HepG2 (cell line): ENCODE measurements around the gene CYBRD1. TPM values are rescaled to one million over a fixed set of nuclear protein-coding genes. Genes with fewer than 3 reads are reported as not detected.
A peak's percentile ranks its signal among the peaks of the same experiment; 100 is the strongest.
"Not testable (repeated sequence)": the region's sequence is repeated elsewhere in the genome, so short reads cannot be mapped to it uniquely, and the experiment has no call there.

Experiments used
- ATAC-seq: fragments of 200-7000 bp; cut with Tn5 transposase; 3 replicates; pipeline ENCODE4 v1.9.1; 2020; ENCODE audit warnings: mild to moderate bottlenecking, moderate library complexity
- BruUV-seq: library from RNA; stranded (reverse); fragments of 400-500 nt; replicated peaks from 2 replicates; lab custom pipeline; 2021; lab: Mats Ljungman, UMichigan
- CTCF ChIA-PET: fragments of 300-600 bp; formaldehyde crosslinking; extraction: SDS; loops from one replicate; lab custom pipeline; 2021; ENCODE audit warnings: low total read pairs, inconsistent platforms, low intra/inter-chr PET ratio; lab: Yijun Ruan, JAX
- POLR2A ChIA-PET: fragments of 350-600 bp; sonication (Branson Sonifier 250); formaldehyde crosslinking; loops from one replicate; lab custom pipeline; 2020; ENCODE audit warnings: antibody characterized with exemption, inconsistent platforms; lab: Yijun Ruan, JAX
- DNase-seq: peaks from one replicate; pipeline ENCODE4 v3.0.0-alpha.2; 2015; ENCODE audit warnings: low spot score
- FAIRE-seq: peaks from 3 replicates; lab custom pipeline; 2011; peaks lifted over from hg19 to GRCh38; lab: Jason Lieb, UNC
- H2AFZ ChIP-seq: one replicate; pipeline ENCODE4 v1.6.1; 2011; ENCODE audit warnings: low read length, inconsistent platforms
- H3K27ac ChIP-seq: fragments of 300-600 bp; 3 replicates; pipeline ENCODE4 v1.8.0; 2011; ENCODE audit warnings: mixed run types, mild to moderate bottlenecking, mixed read lengths, low read length, inconsistent platforms; ENCODE audit not compliant: insufficient read depth; ENCODE audit errors: extremely low read length
- H3K27me3 ChIP-seq, 2 experiments: fragments of 200-600 bp in 1 of 2; 2 replicates in 1 of 2; 3 replicates in 1 of 2; pipeline versions ENCODE4 v1.6.0 to v1.8.0; 2011; ENCODE audit warnings: low read length in 2 of 2, mild to moderate bottlenecking in 2 of 2, moderate library complexity in 2 of 2, inconsistent platforms in 1 of 2; ENCODE audit not compliant: insufficient read depth in 2 of 2, control insufficient read depth in 1 of 2
- H3K36me3 ChIP-seq, 2 experiments: fragments of 200-600 bp in 1 of 2; replicated peaks in 1 of 2; 2 replicates in 1 of 2; 3 replicates in 1 of 2; pipeline versions ENCODE4 v1.5.1 to v1.8.0; 2011; ENCODE audit warnings: low read length in 2 of 2, inconsistent platforms in 1 of 2; ENCODE audit not compliant: insufficient read depth in 2 of 2, control insufficient read depth in 1 of 2
- H3K4me1 ChIP-seq: 2 replicates; pipeline ENCODE4 v1.5.1; 2012; ENCODE audit warnings: low read length, inconsistent platforms; ENCODE audit not compliant: insufficient read depth
- H3K4me2 ChIP-seq: 2 replicates; pipeline ENCODE4 v1.6.0; 2011; ENCODE audit warnings: low read depth, low read length, inconsistent platforms
- H3K4me3 ChIP-seq, 3 experiments: fragments of 200-600 bp in 1 of 3; sonication (generic), shearing (Covaris generic) in 1 of 3; replicated peaks in 1 of 3; 2 replicates each; pipeline ENCODE4 v1.5.1; 2011 to 2016; ENCODE audit warnings: low read length in 3 of 3, inconsistent platforms in 2 of 3, low read depth in 2 of 3, mild to moderate bottlenecking in 2 of 3, control low read depth in 1 of 3, mixed read lengths in 1 of 3; ENCODE audit not compliant: insufficient read depth in 1 of 3
- H3K79me2 ChIP-seq: one replicate; pipeline ENCODE4 v1.6.1; 2011; ENCODE audit warnings: low read length, inconsistent platforms; ENCODE audit not compliant: insufficient read depth
- H3K9ac ChIP-seq: 2 replicates; pipeline ENCODE4 v1.6.0; 2011; ENCODE audit warnings: mild to moderate bottlenecking, low read depth, low read length, inconsistent platforms; ENCODE audit not compliant: insufficient read depth
- H3K9me3 ChIP-seq: 2 replicates; pipeline ENCODE4 v1.5.1; 2012; ENCODE audit warnings: mild to moderate bottlenecking, low read length
- H4K20me1 ChIP-seq: 2 replicates; pipeline ENCODE4 v1.6.0; 2011; ENCODE audit warnings: inconsistent platforms, mild to moderate bottlenecking, low read length, moderate library complexity; ENCODE audit not compliant: insufficient read depth
- REL ChIP-seq: sonication (generic); formaldehyde crosslinking; conservative IDR thresholded peaks from 2 replicates; pipeline ENCODE4 v1.8.0; 2022; ENCODE audit warnings: mild to moderate bottlenecking, missing genetic modification reagents, moderate library complexity
- RFXAP ChIP-seq: sonication (generic); formaldehyde crosslinking; IDR thresholded peaks from 2 replicates; pipeline ENCODE4 v1.4.0; 2020; ENCODE audit warnings: missing genetic modification reagents, borderline replicate concordance
- ZNF326 ChIP-seq: sonication (generic); formaldehyde crosslinking; IDR thresholded peaks from 2 replicates; pipeline ENCODE4 v1.4.0; 2020; ENCODE audit warnings: missing genetic modification reagents, borderline replicate concordance
- ZNF33B ChIP-seq: sonication (generic); formaldehyde crosslinking; IDR thresholded peaks from 2 replicates; pipeline ENCODE4 v1.5.1; 2020; ENCODE audit warnings: mild to moderate bottlenecking, missing genetic modification reagents
- WGBS: methylation state at CpG from one replicate; pipeline ENCODE4 v1.1.6; 2017; ENCODE audit warnings: low lambda C conversion rate; 5-methylcytosine and 5-hydroxymethylcytosine counted together
- in situ Hi-C: cut with HindIII; loops from 2 replicates; pipeline ENCODE4 v1.10.0; 2017; ENCODE audit warnings: low pct_unique_long_range_greater_than_20kb; ENCODE audit not compliant: extremely low pct_ligation_motif_present
- intact Hi-C: fragments of 100-400 bp; cut with micrococcal nuclease; formaldehyde crosslinking; loops from one replicate; pipeline ENCODE4 v1.10.0; 2022; ENCODE audit not compliant: unreplicated experiment
- polyA plus RNA-seq, 8 experiments: library from polyadenylated mRNA; depleted of rRNA in 3 of 8; stranded (reverse) in 7 of 8; unstranded in 1 of 8; fragments of >200 nt; fragmentation: Illumina TruSeq in 4 of 8; extraction: Trizol in 4 of 8; gene quantifications; 2 replicates each; pipeline versions ENCODE4 v1.2.1 to v1.2.3, GENCODE V29; 2011 to 2016; ENCODE audit warnings: low read depth in 4 of 8, missing spikeins in 1 of 8, mixed read lengths in 1 of 8; ENCODE audit not compliant: insufficient read depth in 1 of 8
- total RNA-seq, 5 experiments: library from RNA; depleted of rRNA; stranded (reverse); fragments of >200 nt; fragmentation: Illumina TruSeq; extraction: Trizol; gene quantifications; 2 replicates each; pipeline ENCODE4 v1.2.3, GENCODE V29; 2016; ENCODE audit warnings: low read depth in 1 of 5
- TF ChIP-seq, protein P1 (sequence below): sonication (generic); formaldehyde crosslinking; IDR thresholded peaks from 2 replicates; pipeline ENCODE4 v1.8.1; 2023; ENCODE audit warnings: mild to moderate bottlenecking, missing genetic modification reagents, borderline replicate concordance
- TF ChIP-seq, protein P2 (sequence below): sonication (generic); formaldehyde crosslinking; IDR thresholded peaks from 2 replicates; pipeline ENCODE4 v1.8.0; 2022; ENCODE audit warnings: mild to moderate bottlenecking, missing genetic modification reagents; ENCODE audit not compliant: insufficient replicate concordance
- TF ChIP-seq, protein P3 (sequence below): sonication (generic); formaldehyde crosslinking; IDR thresholded peaks from 2 replicates; pipeline ENCODE4 v1.5.1; 2020; ENCODE audit warnings: missing genetic modification reagents, mild to moderate bottlenecking, borderline replicate concordance
- TF ChIP-seq, protein P4 (sequence below): sonication (generic); formaldehyde crosslinking; IDR thresholded peaks from 2 replicates; pipeline ENCODE4 v1.4.0; 2020; ENCODE audit warnings: low read depth, missing genetic modification reagents
- TF ChIP-seq, protein P5 (sequence below): sonication (generic); formaldehyde crosslinking; IDR thresholded peaks from 2 replicates; pipeline ENCODE4 v1.4.0; 2020; ENCODE audit warnings: missing genetic modification reagents, borderline replicate concordance

The CYBRD1 gene
- total and polyA plus RNA-seq, 2 of the 13 experiments (the other 11 are each of a cell fraction or from before 2014, with no cell fraction given) = 0.13 to 0.42 TPM

DNA sequence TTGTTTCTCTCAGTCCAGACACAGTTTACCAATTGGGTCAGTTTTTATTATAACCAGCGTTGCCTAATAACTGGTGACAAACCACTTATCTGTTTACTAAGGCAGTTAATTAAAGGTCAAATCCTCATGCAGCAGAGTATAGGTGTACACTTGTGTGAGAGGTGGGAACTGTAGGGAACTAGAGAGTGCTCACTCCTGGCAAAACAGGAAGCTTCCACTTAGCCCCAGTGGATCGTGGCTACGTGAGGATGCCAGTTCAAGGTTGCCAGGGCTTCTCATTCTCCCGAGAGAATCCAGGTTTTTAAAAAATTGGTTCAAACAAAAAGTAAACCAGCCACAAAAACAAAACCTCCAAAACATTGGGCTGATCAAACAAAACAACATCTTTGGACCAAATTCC lies 8.1 kb downstream of the CYBRD1 start:
- no peak overlapping the region for H3K4me2 ChIP-seq
- no peak for TF ChIP-seq ZNF326 (CRISPR knock-in tag)
- no peak for TF ChIP-seq RFXAP (CRISPR knock-in tag)
- TF ChIP-seq, protein P1, sequence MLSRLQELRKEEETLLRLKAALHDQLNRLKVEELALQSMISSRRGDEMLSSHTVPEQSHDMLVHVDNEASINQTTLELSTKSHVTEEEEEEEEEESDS (CRISPR knock-in tag) = no peak
- TF ChIP-seq, protein P2, sequence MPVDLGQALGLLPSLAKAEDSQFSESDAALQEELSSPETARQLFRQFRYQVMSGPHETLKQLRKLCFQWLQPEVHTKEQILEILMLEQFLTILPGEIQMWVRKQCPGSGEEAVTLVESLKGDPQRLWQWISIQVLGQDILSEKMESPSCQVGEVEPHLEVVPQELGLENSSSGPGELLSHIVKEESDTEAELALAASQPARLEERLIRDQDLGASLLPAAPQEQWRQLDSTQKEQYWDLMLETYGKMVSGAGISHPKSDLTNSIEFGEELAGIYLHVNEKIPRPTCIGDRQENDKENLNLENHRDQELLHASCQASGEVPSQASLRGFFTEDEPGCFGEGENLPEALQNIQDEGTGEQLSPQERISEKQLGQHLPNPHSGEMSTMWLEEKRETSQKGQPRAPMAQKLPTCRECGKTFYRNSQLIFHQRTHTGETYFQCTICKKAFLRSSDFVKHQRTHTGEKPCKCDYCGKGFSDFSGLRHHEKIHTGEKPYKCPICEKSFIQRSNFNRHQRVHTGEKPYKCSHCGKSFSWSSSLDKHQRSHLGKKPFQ (CRISPR knock-in tag) = peak; percentile 49
- TF ChIP-seq ZNF33B (CRISPR knock-in tag) = no peak
- TF ChIP-seq, protein P3, sequence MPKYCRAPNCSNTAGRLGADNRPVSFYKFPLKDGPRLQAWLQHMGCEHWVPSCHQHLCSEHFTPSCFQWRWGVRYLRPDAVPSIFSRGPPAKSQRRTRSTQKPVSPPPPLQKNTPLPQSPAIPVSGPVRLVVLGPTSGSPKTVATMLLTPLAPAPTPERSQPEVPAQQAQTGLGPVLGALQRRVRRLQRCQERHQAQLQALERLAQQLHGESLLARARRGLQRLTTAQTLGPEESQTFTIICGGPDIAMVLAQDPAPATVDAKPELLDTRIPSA = no peak
- TF ChIP-seq, protein P4, sequence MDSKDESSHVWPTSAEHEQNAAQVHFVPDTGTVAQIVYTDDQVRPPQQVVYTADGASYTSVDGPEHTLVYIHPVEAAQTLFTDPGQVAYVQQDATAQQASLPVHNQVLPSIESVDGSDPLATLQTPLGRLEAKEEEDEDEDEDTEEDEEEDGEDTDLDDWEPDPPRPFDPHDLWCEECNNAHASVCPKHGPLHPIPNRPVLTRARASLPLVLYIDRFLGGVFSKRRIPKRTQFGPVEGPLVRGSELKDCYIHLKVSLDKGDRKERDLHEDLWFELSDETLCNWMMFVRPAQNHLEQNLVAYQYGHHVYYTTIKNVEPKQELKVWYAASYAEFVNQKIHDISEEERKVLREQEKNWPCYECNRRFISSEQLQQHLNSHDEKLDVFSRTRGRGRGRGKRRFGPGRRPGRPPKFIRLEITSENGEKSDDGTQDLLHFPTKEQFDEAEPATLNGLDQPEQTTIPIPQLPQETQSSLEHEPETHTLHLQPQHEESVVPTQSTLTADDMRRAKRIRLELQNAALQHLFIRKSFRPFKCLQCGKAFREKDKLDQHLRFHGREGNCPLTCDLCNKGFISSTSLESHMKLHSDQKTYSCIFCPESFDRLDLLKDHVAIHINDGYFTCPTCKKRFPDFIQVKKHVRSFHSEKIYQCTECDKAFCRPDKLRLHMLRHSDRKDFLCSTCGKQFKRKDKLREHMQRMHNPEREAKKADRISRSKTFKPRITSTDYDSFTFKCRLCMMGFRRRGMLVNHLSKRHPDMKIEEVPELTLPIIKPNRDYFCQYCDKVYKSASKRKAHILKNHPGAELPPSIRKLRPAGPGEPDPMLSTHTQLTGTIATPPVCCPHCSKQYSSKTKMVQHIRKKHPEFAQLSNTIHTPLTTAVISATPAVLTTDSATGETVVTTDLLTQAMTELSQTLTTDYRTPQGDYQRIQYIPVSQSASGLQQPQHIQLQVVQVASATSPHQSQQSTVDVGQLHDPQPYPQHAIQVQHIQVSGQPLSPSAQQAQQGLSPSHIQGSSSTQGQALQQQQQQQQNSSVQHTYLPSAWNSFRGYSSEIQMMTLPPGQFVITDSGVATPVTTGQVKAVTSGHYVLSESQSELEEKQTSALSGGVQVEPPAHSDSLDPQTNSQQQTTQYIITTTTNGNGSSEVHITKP (CRISPR knock-in tag) = no peak
- TF ChIP-seq REL (CRISPR knock-in tag) = no peak
- TF ChIP-seq, protein P5, sequence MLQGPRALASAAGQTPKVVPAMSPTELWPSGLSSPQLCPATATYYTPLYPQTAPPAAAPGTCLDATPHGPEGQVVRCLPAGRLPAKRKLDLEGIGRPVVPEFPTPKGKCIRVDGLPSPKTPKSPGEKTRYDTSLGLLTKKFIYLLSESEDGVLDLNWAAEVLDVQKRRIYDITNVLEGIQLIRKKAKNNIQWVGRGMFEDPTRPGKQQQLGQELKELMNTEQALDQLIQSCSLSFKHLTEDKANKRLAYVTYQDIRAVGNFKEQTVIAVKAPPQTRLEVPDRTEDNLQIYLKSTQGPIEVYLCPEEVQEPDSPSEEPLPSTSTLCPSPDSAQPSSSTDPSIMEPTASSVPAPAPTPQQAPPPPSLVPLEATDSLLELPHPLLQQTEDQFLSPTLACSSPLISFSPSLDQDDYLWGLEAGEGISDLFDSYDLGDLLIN = no peak
- no peak overlapping the region for H3K4me3 ChIP-seq
- H2AFZ ChIP-seq = no peak overlapping the region
- BruUV-seq = no TSS peak
- H3K9ac ChIP-seq = no peak overlapping the region
- ChIA-PET POLR2A (no interaction called here), CTCF (no interaction called here)
- DNase-seq (no peak), ATAC-seq (no peak), FAIRE-seq (no peak)
- no peaks in the 10 kb centered on the region for H3K36me3 ChIP-seq
- in situ Hi-C loops (no loop called here), intact Hi-C loops (no loop called here)
- H4K20me1 ChIP-seq = no peaks in the 10 kb centered on the region
- no peaks in the 10 kb centered on the region for H3K79me2 ChIP-seq
- peaks cover 5% of the 10 kb centered on the region for H3K9me3 ChIP-seq
- 36% methylated on average over 4 of the region's 4 CpGs for WGBS
- no peaks in the 10 kb centered on the region for H3K4me1 ChIP-seq
- H3K27me3 ChIP-seq = peaks cover 0 to 25% of the 10 kb centered on the region in 2 experiments; a peak in 3 of 5 replicates
- H3K27ac ChIP-seq = no peak overlapping the region

DNA sequence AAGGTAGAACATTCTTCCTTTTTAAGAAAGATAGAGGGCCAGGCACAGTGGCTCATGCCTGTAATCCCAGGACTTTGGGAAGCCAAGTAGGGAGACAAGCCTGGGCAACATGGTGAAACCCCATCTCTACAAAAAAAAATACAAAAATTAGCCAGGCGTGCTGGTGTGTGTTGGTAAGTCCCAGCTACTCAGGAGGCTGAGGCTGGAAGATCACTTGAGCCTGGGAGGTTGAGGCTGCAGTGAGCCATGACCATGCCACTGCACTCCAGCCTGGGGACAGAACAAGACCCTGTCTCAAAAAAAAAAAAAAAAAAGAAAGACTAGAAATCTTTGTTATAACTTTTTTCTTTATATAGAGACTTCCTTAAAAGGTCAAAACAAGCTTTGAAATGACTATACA lies 8.6 kb downstream of the CYBRD1 start:
- BruUV-seq, POLR2A ChIA-PET, in situ Hi-C loops: not testable (repeated sequence)

More for the DNA sequence above, 8.6 kb downstream of the CYBRD1 start:
- 45% methylated on average over 1 of the region's 1 CpG for WGBS
- H3K4me1 ChIP-seq, H3K27ac ChIP-seq, ATAC-seq, H3K4me2 ChIP-seq, H3K4me3 ChIP-seq, DNase-seq, CTCF ChIA-PET, H2AFZ ChIP-seq, H3K79me2 ChIP-seq, H3K9ac ChIP-seq, H3K9me3 ChIP-seq, H4K20me1 ChIP-seq, intact Hi-C loops, FAIRE-seq, H3K36me3 ChIP-seq: not testable (repeated sequence)
- peaks cover 0 to 26% of the 10 kb centered on the region in 2 experiments; a peak in 3 of 5 replicates for H3K27me3 ChIP-seq
